Lung microvascular endothelial cell (primary cell): ENCODE data around the gene PRLR. TPM values are rescaled to one million over a fixed set of nuclear protein-coding genes. Genes with fewer than 3 reads are reported as not detected.

Experiments used
- DNase-seq, 2 donors: peaks; one replicate each; pipeline versions ENCODE4 v3.0.0 to v3.0.0-alpha.2; 2010; ENCODE audit warnings: low read depth in 2 of 2
- total RNA-seq: library from RNA; depleted of rRNA; stranded (reverse); fragments of >200 nt; gene quantifications from 2 replicates; pipeline ENCODE4 v1.2.1, GENCODE V29; 2014

PRLR gene
- total RNA-seq, 1 donor from 2014 or later, result not detected

DNA sequence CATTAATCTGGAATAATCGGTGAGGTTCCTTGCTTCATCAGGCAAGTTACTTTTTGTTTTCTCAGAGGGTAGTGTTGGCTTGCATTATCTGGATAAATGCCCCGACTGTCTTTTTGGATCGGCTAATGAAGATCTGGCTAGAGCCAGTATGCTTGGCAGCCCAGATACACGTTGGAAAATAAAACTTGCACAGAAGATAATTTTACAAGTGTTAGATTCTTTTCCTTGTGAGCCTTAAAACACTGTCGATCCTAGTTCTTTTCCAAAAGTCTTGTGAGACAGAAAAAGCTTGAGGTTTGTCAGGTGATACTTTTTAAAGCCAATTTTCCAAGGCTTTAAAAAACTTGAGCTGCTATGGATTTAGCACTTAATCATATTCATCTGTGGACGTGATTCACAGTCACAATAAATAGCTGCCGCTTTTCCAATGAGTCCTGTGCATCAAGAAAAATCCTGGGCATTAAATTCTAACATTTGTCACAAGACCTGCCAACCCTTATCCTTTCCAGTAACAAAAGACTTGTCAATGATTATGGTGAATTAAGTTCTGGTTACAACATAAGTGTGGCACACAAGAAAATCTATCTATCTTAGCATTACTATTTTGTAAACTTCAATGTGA is 68.5 kb downstream of the PRLR start:
- DNase-seq, result no peak

DNA sequence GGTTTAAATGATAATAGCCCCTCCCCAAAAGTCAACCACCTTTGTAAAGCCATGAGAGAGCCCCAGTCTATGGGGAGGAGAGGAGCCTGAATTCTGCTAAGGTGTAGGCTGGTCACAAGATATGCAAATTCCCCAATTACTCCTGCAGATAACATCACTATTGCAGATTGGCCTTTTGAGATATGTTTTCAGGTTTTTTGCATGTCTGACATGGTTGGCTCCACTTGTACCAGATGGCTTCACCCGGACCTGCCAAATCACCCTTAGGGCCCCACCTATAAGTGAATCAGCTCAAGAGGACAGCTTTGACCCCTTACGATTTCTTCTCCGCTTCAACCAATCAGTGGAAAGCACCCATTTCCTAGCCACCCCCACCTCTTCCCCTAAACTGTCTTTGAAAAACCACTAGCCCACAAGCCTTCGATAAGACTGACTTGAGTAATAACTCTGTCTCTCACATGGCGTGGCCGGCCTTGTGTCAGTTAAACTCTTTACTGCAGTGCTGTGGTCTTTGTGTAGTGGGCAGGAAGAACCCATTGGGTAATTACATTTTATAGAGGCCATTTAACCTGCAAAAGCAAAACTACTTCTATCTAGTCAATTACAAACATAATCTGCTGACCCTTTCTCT is 69.7 kb downstream of the PRLR start:
- DNase-seq, result no peak

- no peak for DNase-seq
These were observed 70.9 kb downstream of the PRLR start for GRCh38 chr5:35159370-35159742.

DNA sequence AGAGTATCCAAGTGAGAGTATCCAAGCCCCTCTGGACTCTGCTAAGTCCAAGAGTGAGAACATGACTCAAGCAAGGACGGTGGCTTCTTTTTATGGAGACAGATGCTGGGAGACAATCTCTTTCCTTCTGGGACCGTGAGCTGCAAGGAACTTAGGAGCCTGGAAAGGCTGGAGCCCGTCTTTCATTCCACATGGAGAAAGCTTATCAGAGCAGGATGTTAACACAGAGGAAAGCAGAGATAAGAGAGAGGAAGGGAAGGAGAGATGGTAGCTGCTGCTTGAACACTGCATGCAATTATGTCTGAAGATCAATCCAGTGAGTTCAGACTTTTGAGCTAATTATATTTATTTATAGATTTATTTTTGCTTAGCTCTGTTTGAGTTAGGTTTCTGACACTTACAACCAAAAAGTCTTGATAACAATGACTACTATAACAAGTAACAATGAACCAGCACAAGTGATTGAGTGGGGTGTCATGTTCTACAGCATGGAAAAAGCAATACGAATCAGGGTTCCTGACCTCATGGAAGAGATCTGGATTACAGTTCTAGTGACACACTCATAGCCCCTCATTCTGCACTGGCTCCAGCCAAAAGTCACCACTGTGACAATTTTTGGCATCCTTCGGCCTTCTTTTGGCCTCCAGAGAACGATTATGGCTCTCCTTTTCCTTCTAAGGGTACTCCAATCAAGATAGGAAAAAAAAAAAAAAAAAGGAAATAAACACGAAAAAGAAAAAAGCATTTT is 71.5 kb downstream of the PRLR start:
- no peak for DNase-seq

GRCh38 chr5:35158204-35158603 is 72.1 kb downstream of the PRLR start:
- no peak for DNase-seq

DNA sequence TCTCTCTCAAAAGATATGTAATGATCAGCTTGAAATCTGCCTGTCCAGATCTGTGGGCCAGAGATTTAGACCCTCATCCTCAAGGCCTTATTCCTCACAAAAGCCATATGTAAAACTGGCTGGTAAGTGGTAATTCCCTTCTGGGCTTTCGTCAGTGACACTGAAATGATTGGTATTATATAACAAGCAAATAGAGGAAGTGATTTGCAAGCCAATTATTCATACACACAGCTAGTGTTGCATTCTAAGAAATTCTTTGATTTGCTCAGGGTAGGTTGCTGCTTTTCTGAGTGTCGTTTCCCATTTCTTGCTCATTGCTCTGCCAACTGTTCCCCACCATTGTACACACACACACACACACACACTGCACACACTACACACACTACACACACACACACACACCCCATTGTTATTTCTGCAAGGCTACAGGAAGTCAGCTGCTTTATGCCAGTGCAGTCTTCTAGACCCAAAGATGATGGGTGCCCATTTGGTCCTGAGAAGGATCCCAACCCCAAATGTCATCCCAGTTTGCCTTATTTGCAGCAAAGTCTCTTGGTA is 76.8 kb downstream of the PRLR start:
- no peak for DNase-seq

DNA sequence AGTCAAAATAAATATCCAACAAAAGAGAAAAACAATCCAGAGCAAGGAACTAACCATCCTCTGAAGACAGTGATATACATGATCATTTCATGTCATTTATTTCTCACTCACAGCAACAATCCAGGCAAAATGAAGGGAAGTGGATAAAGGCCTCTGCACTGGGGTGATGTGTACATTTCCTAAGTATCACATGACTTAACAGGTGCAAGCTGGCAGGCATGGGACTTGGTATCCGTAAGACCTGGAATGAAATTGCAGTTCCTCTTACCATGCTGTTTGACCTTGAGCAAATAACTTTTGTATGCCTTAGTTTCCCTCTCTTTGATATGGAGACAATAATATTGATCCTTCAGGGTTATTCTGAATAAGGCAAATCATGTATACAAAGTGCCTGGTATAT is 77.6 kb downstream of the PRLR start:
- DNase-seq, result no peak

GRCh38 chr5:35151146-35151920 is 79.0 kb downstream of the PRLR start:
- no peak for DNase-seq

DNA sequence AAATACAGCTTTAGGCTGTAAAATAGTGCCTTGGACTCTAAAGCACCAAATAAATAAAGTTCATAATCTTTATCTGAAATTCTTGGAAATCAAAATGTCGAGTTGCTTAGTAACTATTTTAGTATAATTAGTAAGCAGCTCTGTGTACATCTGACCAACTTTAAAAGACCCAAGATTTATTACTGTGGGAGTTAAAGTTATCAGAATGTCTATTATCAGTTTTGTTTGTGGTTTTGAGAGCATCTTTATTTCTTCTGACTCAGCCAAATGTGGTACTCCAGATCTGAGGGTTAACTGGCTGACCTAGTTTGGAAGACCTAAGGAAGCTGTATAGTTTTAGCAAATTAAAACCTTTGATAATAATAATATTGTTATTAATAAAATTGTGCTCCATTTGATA is 81.2 kb downstream of the PRLR start:
- DNase-seq, result no peak

- no peak for DNase-seq
These were observed 83.9 kb downstream of the PRLR start for GRCh38 chr5:35146406-35146805.

GRCh38 chr5:35145691-35146317 is 84.5 kb downstream of the PRLR start:
- DNase-seq, result no peak

- no peak for DNase-seq
These were observed 85.3 kb downstream of the PRLR start for GRCh38 chr5:35145012-35145411.

- DNase-seq, result no peak
These were observed 86.4 kb downstream of the PRLR start for GRCh38 chr5:35143841-35144240.

GRCh38 chr5:35141739-35142138 is 88.5 kb downstream of the PRLR start:
- no peak for DNase-seq

DNA sequence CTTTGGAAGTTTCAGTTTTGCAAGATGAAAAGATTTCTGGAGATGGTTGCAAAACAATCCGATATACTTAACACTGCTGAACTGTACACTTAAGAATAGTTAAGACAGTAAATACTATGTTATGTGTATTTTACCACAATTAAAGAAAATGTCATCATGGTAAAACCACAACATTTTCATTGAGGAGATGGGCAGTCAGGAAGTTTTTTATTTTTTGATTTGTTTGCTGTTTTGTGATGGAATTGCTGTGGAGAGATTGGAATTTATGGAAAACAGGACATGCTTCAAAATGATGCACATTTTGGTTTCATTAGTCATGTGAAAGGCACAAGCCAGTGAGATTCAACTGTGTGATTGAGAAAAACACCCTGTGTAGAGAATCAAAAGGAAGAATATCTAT is 92.1 kb downstream of the PRLR start:
- DNase-seq, result peak in 1 of 2 donors; percentile 7

DNA sequence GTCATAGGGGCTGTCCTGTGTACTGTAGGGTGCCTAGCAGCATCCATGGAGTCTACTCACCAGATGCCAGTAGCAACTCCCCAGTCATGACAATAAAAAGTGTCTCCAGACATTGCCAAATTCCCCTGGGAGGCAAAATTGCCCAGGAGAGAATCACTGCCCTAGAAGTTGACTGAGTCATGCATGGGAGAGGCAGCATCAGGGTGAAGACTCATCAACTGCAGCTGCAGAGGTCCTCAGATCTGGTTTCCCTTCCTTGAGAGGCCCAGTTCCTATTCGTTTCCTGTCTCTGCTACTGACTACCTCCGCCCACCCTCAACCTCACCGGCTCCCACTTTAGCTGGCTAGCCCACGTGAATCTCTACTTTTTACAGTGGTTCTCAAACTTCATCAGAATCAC is 93.9 kb downstream of the PRLR start:
- DNase-seq, result peak in 1 of 2 donors; percentile 79

DNA sequence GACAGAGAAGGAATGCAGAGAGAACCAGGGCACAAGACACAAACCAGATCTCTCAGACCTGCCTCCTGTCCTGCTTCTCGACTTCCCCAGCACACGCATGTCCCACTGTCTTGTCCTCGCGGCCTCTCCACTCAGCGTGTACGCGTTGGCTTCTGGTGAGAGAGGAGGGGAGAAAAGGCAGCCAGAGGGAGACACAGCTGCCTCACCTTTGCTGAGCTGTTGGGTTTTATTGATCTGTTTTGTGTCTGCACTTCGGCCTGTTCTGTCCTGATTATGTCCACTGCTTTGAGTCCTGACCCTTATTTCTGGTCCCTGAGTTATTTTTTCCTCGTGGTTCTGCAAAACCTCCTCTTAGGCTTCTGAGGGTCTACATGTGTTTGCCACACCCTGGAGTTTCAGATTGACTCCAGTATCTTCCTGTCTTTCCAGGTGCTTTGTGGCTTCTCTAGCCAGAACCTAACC is 95.0 kb downstream of the PRLR start:
- no peak for DNase-seq

- no peak for DNase-seq
These were observed 95.8 kb downstream of the PRLR start for GRCh38 chr5:35134278-35135030.

DNA sequence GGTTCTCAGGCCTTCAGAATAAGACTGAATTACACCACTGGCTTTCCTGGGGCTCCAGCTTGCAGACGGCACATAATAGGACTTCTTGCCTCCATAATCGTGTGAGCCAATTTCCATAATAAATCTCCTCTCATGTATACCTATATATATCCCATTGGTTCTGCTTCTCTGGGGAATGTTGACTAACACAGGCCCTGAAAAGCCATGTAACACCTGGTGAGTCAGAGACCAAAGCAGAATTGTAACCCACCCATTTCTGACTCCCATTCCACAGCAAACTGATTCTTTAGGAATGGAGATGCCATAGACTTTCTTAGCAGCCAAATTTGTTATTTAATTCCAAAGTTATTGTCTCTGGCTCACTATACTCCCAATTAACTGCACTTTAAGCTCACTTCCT is 97.1 kb downstream of the PRLR start:
- DNase-seq, result no peak

GRCh38 chr5:35131723-35132122 is 98.6 kb downstream of the PRLR start:
- no peak for DNase-seq
